Metanephros (tissue), 2 donors: ENCODE measurements around the gene SIGLEC12. TPM values are rescaled to one million over a fixed set of nuclear protein-coding genes. Genes with fewer than 3 reads are reported as not detected.

Source experiments
- small RNA-seq: library from RNA; depleted of rRNA; stranded (forward); fragments of <200 nt; gene quantifications from one replicate; pipeline ENCODE3, GENCODE V24; 2014; ENCODE audit warnings: low replicate concordance
- total RNA-seq: library from RNA; depleted of rRNA; stranded (reverse); fragments of >200 nt; gene quantifications from one replicate; pipeline ENCODE4 v1.2.3, GENCODE V29; 2014

Gene SIGLEC12
- 0.12 TPM for total RNA-seq

DNA sequence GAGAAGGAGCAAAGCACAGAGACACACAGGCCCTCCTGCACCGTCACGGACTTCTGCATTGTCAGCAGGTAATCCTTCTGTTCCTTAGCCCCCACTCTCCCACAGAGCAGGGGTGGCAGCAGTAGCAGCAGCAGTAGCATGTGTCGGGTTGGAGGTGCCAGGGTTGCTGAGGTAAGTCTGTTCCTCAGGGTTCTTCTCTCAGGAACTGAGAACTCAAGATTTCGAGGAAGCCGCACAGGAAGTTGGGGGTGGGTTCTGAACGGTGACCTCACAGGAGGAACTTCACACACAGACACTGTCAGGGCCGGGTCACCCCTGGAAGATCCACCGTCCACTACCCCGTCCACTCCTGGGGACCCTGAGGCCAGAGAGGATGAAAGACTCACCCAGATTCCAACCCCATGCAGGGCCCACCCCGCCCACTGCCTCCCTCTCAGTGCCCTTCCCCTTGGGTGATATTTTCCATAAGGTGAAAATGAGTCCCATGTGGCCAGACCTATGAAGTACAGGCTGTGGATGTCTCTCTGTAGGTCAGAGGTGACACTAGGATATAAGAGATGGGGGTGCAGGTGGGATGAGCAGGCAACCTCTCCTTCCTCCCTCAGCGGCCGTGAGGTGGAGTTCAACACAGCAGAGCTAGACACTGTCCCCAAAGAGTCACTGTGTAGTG, at the start of gene SIGLEC12:
Gene SIGLEC12, minus strand, starts transcription at position 207 of the 670 bp plus-strand sequence. Its CDS starts 67 bp downstream, at position 140.

GRCh38 chr19:51531349-51532315, 30.0 kb upstream of the SIGLEC12 start, which contains the start of gene SIGLEC6:
TSS of gene SIGLEC6 (minus strand) at chr19:51531670. CDS start at chr19:51531648, 22 bp downstream.

GRCh38 chr19:51478381-51479234, 23.0 kb downstream of the SIGLEC12 start, which contains the start of gene CEACAM18:
TSS of gene CEACAM18 (plus strand) at chr19:51478539.

DNA sequence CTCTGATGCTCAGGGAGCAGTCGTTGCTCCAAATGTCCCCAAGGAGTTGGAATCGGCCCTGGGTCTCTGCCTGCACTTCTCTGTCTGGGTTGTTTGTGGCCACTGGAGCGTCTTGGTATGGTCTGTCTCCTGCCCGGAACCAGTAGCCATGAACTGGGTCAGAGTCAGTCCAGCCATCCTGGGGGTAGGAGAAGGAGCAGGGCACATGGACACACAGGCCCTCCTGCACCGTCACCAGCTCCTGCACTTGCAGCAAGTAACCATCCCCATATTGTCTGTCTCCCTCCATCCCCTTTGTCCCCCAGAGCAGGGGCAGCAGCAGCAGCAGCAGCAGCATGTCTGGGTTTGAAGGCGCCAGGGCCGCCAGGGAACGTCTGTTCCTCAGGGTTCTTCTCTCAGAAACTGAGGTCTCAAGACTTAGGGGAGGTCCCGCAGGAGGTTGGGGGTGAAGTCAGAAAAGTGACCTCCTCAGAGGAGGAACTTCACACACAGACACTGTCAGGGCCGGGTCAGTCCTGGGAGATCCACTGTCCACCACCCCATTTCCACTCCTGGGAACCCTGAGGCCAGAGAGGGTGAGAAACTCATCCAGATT, 43.5 kb downstream of the SIGLEC12 start, which contains the start of gene SIGLEC8:
Gene SIGLEC8, minus strand, starts transcription at position 404 of the 595 bp plus-strand sequence. Its CDS starts 67 bp downstream, at position 337.

Small RNA genes lying within 50 kb of the gene (small RNA-seq; reads per million reads assigned to genes)
- gene AC020914.3: not detected
- gene AC020914.5: not detected

Other genes starting within 250 kb of the SIGLEC12 start
- 1.6 TPM for gene IGLON5, start 190.2 kb downstream of the SIGLEC12 start, total RNA-seq
- gene VSIG10L, start 159.7 kb downstream of the SIGLEC12 start, total RNA-seq: 1.5 TPM
- gene ETFB, start 135.4 kb downstream of the SIGLEC12 start, total RNA-seq: 70.2 TPM
- gene CLDND2, start 132.8 kb downstream of the SIGLEC12 start, total RNA-seq: not detected
- 7.2 TPM for gene NKG7, start 129.1 kb downstream of the SIGLEC12 start, total RNA-seq
- not detected for gene LIM2, start 113.8 kb downstream of the SIGLEC12 start, total RNA-seq
- gene C19orf84, start 111.2 kb downstream of the SIGLEC12 start, total RNA-seq: 0.23 TPM
- 2.4 TPM for gene SIGLEC10, start 84.2 kb downstream of the SIGLEC12 start, total RNA-seq
- gene SIGLEC8, start 43.3 kb downstream of the SIGLEC12 start, total RNA-seq: 0.06 TPM
- gene CEACAM18, start 23.3 kb downstream of the SIGLEC12 start, total RNA-seq: not detected
- 0.18 TPM for gene SIGLEC6, start 29.9 kb upstream of the SIGLEC12 start, total RNA-seq
- 9.9 TPM for gene ZNF175, start 69.5 kb upstream of the SIGLEC12 start, total RNA-seq
- 0.88 TPM for gene SIGLEC5, start 128.6 kb upstream of the SIGLEC12 start, total RNA-seq
- gene SIGLEC14, start 145.0 kb upstream of the SIGLEC12 start, total RNA-seq: 1.6 TPM
- gene SPACA6, start 191.5 kb upstream of the SIGLEC12 start, total RNA-seq: 15.0 TPM
- 0.12 TPM for gene HAS1, start 222.2 kb upstream of the SIGLEC12 start, total RNA-seq